AG10803 (cell line): Measurements from ENCODE around the gene CAMK2A.
A peak's percentile ranks its signal among the peaks of the same experiment; 100 is the strongest.

Source experiments
- DNase-seq: peaks from one replicate; pipeline ENCODE4 v3.0.0; 2010; ENCODE audit warnings: low read depth
- H3K4me3 ChIP-seq: 2 replicates; pipeline ENCODE4 v1.5.1; 2011; ENCODE audit warnings: mild to moderate bottlenecking, low read length, control low read depth
- TF ChIP-seq, protein P1 (sequence below): conservative IDR thresholded peaks from 2 replicates; pipeline ENCODE4 v1.5.1; 2011; ENCODE audit warnings: mild to moderate bottlenecking, low read length, control low read depth, inconsistent platforms

The CAMK2A gene

DNA sequence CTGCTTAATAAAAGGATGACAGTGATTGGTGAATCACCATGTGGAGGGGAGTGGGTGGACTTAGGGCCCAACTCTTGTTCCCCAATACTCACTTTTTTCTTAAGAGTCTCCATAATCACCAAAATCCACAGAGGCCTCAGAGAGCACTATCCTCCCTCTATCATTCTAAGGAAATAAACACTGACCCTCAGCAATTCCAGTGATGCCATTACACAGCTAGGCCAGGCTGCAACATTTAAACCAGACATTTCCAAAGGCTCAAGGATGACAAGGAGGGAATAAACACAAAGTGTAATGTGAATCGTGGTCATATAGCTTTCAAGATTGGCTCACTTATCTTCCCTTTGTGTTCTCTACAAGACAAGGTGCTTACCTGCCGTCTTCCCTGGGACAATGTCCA is 15.5 kb upstream of the CAMK2A start:
- H3K4me3 ChIP-seq, result no peak overlapping the region

DNA sequence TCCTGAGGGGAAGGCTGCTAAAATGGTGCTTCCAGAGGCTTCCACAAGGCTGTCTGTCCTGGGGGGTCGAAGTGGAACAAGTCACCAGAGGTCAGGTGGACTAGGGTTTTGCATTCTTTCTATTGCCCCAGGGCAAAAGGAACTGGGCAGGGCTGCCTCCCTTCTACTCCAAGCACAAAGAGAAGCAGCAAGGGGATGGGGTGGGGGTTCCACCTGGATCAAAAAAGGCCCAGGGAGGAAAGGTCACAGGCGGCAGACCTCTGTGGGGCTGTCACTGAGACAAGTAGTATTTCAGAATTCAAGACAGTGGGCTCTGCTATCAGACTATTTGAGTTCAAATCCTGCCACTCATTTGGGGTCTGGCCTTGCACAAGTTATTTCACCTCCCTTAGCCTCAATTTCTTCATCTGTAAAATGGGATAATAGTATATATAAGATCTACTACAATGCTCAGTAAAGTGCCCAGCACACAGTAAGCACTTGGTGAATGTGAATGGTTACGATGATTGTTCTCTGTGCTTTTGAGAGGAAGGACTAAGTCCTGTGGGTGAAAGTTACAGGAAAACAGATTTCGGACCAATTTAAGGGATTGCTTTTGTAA is 15.0 kb upstream of the CAMK2A start:
- no peak for DNase-seq
- TF ChIP-seq, protein P1, sequence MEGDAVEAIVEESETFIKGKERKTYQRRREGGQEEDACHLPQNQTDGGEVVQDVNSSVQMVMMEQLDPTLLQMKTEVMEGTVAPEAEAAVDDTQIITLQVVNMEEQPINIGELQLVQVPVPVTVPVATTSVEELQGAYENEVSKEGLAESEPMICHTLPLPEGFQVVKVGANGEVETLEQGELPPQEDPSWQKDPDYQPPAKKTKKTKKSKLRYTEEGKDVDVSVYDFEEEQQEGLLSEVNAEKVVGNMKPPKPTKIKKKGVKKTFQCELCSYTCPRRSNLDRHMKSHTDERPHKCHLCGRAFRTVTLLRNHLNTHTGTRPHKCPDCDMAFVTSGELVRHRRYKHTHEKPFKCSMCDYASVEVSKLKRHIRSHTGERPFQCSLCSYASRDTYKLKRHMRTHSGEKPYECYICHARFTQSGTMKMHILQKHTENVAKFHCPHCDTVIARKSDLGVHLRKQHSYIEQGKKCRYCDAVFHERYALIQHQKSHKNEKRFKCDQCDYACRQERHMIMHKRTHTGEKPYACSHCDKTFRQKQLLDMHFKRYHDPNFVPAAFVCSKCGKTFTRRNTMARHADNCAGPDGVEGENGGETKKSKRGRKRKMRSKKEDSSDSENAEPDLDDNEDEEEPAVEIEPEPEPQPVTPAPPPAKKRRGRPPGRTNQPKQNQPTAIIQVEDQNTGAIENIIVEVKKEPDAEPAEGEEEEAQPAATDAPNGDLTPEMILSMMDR, result no peak
- no peak overlapping the region for H3K4me3 ChIP-seq

More for the DNA sequence above, 15.5 kb upstream of the CAMK2A start:
- DNase-seq, result no peak
- TF ChIP-seq, protein P1, result no peak

DNA sequence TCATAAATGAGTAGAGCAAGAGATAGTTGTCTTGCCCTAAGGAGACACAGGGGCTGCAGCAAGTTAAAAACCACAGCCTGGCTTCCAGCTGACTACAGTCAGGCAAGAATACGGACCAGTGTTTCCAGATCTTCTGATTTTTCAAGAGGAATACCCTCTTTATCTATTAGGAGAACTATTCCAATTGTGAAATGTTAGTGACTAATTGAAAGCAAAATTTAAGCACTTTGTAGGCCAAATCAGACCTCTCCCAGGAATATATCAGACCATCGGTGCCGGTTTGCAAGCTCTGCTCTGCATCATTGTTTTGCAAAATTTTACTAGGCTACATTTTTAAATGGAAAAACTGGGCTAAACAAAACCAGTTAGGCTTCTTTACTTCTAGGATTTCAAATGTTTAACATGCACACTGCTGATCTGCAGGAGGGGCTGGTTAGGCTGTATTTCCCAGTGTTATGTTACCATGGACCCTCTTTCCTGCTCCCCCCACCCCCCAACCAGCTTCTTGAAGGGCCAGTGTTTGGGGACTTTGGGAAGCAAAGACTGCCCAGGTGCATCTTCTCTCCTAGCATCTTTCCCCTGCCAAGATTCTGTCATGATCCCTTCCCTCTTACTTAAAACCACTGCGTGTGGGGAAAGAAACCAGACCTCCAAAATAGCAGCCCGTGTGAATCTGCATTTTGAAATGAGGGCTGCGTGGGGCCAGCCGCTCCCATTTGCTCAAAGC is 14.2 kb upstream of the CAMK2A start:
- no peak for DNase-seq
- TF ChIP-seq, protein P1, result no peak
- no peak overlapping the region for H3K4me3 ChIP-seq

DNA sequence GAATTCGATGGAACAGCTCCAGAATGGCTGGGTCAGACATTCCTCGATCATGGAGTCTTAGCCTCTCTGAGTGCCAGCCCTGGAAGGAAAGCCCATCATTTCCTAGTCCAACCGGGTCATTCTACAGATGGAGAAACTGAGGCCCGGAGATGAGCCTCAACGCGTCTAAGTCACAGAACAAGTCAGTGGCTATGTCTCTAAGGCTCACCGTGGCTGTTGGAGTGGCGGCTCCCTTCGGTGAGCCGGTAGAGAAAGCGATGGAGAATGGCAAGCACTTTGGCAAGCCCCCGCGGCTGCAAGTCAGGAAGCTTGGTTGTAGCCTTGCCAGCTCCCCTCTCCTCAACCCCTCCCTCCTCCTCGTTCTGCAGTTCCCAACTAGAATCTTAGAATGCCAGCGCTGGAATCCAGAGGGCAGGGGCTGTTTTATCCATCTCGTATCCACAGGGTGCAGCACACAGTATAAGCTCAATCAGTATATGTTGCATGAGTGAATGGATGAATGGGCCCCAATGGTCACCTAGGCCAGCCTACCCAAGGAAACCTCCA is 13.6 kb upstream of the CAMK2A start:
- TF ChIP-seq, protein P1, result no peak
- peak; percentile 81 for DNase-seq
- H3K4me3 ChIP-seq, result peak overlapping the region; percentile 53

DNA sequence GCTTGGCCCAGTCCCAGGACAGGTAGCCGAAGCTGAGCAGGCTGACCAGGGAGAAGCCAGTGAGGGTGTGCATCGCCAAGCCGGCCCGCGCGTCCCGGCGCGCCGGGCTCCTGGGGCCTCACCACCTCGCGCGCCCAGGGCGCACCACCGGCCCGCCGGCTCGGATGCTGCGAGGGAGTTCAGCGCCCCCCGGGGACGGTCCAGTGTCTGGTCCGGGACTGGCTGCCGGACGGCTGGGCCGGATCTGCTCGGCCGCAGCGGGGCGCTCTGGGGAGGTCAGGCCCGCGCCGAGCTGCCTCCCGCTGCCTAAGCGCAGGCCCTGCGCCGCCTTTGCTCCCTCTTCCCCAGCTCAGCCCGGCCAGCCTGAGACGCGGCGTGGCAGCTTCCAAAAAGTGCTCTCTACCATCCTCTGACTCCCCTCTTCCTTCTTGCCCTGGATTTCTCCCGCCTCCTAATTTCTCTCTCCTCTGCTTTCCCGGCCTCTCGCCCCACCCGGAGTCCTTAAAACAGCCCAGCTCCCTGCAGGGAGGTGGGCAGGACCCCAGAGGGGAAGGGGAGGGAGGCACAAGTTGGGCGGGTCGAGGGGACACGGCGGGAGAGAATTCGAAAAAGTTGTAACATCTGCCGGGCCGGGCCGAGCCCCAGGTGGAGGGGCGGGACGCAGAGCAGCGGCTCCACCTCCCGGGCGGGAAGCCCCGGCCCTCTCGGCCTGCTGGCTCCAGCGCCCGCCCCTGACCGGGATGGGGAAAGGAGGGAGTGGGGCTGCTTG is 12.9 kb upstream of the CAMK2A start, which contains the start of gene ARSI:
ARSI (minus strand) TSS at position 605 of the 769 bp plus-strand sequence; CDS start at position 73, 532 bp downstream.
- DNase-seq, result peak; percentile 43
- TF ChIP-seq, protein P1, result peak; percentile 24
- H3K4me3 ChIP-seq, result peak within 1 kb of the TSS; percentile 53

DNA sequence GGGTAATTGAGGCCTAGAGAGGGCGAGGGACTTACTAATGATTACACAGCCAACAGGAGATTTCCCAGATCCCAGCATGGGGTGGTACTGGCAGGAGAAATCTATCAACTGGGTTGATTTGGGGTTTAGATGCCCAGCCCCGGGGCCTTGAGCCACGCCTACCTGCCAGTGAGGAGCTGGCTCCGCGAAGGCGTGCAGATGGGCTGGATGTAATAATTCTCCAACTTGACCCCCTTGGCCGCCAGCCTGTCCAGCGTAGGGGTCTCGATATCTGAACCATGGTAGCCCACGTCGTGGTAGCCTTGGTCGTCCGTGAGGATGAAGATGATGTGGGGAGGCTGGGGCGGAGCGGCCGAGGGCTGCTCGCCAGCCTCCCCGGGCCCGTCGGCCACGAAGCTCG is 12.3 kb upstream of the CAMK2A start:
- DNase-seq, result no peak
- TF ChIP-seq, protein P1, result no peak
- peak overlapping the region; percentile 53 for H3K4me3 ChIP-seq
